GM19463 (cell line): ENCODE measurements around the gene HOXA6.

ENCODE experiments used
- ATAC-seq: cut with Tn5 transposase; IDR thresholded peaks from one replicate; pipeline ENCODE4 v1.9.1; 2021; ENCODE audit warnings: mild to moderate bottlenecking, moderate library complexity; ENCODE audit not compliant: unreplicated experiment

The HOXA6 gene

DNA sequence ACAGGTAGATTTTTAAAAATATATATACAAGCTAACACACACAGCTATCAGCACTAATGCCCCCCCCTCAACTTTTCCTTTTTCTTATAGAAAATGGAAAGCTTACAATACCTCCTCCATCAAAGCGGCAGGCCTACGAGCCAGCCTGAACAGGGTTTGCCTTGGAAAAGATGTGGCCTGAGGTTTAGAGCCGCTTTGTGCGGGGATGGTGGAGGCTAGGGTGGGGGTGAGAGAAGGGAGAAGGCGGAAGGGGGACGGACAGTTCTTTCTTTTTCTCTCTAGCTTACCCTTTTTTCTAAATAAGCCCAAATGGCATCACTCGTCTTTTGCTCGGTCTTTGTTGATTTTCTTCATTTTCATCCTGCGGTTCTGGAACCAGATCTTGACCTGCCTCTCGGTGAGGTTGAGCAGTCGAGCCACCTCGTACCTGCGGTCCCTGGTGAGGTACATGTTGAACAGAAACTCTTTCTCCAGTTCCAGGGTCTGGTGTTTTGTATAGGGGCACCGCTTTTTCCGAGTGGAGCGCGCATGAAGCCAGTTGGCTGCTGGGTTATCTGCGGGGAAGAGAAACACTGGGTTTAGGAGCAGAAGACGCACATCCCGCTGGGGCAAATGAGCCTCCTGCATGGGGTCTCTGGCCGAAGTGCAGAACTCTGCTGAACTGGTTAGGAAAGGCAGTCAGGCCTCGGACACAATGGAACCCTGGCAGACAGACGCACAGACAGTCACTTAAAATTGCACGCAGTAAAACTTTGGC is 15.9 kb upstream of the HOXA6 start:
- no peak for ATAC-seq

DNA sequence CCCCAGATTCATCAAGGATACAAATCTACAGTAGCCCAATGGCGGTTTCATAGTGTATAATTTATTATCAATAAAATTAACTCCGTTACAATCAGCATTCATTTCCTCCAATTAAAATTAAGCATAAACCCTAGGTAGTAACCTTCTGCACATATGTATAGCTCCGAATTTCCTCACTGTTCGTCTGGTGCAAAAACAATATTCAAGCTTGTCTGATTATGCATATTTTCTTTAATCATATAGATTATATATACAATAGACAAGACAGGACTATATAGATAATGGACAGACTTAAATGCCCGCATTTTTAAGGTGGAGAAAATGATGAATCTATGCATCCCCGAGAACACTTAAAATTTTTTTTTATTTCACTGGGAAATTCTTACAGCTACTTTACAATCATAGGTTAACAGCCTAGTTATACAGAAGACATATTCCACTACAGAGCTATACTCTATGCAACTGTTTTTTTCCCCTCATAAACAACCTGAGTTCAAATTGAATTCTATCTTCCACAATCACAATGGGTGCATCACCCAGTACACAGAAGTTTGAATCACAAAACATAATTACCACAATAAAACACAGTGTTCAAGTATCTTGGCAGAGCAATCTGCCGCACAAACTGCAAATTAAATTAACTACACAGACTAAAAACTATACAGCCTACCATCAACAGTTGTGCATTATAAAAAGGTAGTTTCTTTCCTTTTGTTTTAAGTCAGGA is 15.2 kb upstream of the HOXA6 start:
- no peak for ATAC-seq

DNA sequence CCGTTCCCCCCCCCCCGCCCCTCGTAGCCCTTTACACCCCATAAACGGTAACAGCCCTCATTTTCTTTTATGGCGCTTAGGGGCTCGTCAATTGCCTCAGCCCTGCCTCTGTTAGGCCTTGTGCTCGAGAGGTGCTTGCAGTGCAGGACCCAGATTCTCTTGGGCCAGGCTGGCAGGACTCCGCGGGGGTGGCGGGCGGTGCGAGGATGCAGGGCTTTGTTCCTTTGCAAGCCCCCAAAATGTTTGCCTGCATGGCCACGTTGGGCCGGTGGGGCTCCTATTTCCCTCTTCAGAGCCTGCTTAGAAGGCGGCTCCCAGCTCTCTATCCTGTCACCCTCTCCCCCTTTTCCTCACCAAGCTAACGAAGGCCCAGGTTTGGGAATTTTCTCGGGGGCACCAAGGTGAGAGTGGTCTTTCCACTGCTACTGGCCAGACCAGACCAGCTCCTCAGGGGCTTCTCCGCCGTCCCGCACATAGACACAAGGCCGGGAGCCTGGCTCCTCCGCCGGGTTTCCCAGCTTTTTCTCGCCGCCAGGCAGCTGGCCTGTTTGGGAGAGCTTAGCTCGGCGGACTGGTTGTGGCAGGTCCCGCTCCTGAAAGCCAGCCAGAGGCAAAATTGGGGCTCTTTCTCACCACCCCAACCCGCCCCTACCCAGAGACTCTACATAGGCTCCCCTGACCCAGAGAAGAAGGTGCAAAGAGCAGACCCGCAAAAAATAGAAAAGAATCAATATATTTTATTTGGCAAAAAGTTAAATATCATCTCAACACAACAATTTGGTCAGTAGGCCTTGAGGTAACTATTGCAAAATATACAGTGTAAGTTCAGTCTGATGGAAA is 14.4 kb upstream of the HOXA6 start:
- ATAC-seq, result no peak

DNA sequence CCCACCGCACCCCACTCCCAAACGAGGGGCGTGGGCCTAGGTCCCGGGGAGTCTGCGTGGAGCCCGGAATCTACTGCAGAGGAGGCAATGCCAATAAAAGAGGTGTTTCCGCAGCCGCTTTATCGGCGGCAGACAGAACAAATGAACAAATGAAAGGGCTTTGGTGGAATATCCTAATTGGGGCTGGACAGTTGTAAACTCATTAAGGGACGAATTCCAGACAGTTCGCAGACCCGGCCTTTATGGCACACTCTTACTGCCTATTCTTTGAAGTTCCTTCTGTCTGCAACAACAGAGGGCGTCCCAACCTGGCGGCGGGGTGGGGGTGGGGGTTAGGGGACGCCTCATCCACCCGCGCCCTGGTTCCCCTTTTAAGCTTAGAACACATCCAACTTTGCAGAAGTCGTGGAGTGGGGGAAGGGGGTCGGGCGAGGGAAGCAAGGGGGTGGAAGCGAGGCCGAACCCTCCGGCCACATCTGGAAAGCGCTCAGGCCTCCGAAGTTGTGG is 13.7 kb upstream of the HOXA6 start:
- no peak for ATAC-seq

DNA sequence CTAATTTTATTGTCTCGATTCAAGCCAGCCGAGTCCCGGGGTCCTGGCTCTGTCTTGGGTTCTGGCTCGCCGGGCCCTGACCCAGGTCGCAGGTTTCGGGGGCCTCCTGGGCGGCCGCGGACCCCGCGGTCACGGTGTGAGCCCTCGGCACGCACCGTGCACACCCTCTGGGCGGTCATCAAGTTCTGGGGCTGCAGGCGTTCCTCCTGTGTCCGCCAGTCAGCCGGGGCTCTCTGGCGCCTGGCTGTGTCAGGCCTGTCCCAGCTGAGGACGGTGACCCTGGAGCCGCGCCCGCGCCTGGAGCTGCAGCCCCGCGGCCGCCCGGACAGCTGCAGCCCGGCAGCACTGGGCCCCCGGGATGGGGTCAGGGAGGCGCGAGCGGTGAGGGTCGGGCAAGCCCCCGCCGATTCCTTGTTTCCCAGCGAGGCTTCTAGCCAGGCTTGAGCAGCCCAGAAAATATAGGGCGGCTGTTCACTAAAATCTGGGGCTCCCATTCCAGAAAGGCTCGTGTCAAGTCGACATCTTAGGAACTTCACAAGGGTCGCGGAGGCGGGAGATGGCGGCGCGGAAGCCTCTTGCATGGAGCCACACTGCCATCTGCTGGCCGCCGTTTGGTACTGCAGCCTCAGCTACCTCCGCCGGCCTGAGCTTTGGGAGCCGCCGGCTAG is 13.1 kb upstream of the HOXA6 start:
- ATAC-seq, result peak; percentile 62

DNA sequence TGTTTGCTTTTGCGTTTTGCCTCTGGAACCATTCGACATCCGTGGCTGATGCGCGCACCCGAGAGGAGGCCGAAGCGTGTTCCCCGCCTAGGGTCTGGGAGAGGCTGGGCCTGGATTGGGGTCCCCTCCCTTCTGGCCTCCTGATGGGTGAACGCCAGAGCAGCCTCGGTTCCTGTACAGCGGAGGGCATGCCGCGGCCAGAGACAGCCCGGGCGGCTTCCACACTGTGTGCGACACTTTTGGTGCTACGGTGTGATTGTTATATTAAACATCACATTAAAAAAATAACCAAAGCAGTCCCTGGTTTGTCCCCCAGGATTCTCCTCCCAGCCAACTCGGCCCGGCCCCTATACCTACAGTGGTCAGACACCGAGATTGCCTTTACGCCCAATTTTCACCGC is 12.6 kb upstream of the HOXA6 start:
- no peak for ATAC-seq

DNA sequence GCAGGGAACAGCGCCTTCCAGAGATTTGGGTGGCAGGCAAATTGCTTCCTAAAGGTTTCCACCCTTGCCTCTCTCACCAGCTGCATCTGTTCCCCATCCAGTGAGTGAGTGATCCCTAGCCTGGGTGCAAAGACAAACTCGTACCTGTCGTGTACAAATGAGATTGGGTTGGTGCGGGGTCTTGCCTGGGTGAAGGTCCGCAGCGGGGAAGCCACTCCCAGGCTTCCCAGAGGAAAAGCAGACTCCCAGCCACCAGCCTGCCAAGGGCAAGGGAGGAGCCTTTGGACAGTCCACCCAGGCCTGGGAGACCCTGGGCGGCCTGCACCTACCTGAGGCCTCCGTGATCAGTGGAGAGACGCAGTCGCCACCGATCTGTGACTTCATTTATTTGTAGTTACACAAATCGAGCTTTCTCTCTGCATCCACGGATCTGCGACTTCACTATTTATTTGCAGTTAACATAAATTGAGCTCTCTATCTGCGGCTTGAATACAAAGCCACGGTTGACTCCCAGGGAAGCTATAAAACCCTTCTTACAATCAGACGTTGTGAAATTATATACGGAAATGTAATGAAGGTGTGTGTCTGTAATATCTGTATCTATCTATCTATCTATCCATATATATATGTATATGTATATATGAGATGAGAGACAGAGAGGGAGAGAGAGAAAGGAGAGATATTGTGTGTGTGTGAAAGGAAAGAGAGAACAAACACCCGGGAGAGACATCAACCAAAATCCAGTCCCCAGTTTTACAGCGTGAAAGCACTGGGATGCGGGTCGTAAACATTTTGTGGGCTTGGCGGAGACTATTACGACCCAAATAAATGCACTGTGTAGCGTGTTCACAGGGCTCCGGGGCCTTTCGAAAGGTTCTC is 11.9 kb upstream of the HOXA6 start:
- ATAC-seq, result no peak

DNA sequence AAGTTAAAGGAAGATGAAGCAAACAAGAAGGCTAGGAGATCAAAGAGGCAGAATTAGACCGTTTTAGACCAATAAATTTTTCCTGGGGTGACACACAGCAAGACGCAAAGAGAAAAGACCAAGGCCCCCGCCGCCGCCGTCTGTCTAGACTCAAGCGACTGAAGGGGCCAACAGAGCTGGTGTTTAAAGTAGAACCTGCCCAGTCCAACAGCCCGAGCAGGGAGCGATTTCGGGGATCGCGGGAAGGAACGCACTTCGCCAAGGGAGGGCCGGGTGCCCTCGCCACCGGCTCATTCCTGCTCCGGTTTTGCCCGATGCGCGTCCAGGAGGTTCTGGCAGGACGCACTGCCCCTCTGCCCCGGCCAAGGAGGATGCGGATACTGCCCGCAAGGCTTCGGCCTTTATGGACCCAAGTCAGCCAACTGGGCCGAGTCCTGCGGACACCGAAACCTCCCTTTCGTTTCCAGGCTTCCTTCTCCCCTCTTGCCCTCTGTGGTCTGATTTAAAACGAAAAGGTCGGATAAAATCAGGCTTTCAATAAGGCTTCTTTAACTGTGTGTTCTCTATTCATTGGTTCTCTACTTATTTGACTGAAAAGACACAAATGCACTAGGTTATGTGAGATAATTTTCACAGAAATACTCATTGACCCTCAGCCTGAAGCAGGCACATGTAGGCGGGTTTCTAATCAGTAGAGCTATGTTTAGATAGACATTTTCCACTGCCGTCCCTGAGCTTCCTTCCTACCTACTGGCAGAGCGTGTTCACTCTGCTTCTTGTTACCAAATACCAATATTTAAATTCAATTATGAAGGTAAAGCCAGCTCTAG is 11.1 kb upstream of the HOXA6 start:
- no peak for ATAC-seq

DNA sequence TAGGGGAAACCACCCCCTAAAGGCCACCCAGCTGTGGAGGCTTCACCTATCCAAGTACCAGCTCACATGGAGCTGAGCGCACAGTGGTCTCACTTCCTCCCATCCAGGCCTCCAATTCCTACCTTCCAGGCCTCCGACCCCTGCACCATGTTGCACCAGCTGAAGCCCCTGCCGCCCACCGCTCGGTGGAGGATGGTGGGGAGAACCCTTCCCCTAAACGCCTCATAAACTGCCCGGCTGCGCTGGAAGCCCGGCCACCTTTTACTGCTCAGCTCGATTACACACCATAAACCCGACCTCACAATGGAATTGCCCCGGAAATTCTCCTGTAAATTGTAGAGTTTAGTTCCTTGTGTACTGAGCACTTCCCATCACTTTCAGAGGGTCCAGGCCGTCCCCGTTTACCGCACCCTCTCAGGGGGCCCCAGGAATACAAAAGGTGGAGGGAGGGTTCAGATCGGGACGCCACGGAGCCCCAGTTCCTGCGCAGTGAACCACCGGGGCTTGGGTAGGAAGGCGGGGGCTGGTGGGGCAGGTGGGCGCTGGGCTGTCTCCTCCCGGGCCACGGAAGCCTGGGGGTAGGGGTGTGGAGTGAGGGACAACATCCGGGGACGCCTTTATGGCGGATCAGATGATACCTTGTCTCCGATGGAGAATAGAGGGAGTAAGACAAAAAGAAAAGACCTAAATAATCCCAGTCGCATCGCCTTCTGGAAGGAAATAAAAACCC is 10.3 kb upstream of the HOXA6 start:
- no peak for ATAC-seq

DNA sequence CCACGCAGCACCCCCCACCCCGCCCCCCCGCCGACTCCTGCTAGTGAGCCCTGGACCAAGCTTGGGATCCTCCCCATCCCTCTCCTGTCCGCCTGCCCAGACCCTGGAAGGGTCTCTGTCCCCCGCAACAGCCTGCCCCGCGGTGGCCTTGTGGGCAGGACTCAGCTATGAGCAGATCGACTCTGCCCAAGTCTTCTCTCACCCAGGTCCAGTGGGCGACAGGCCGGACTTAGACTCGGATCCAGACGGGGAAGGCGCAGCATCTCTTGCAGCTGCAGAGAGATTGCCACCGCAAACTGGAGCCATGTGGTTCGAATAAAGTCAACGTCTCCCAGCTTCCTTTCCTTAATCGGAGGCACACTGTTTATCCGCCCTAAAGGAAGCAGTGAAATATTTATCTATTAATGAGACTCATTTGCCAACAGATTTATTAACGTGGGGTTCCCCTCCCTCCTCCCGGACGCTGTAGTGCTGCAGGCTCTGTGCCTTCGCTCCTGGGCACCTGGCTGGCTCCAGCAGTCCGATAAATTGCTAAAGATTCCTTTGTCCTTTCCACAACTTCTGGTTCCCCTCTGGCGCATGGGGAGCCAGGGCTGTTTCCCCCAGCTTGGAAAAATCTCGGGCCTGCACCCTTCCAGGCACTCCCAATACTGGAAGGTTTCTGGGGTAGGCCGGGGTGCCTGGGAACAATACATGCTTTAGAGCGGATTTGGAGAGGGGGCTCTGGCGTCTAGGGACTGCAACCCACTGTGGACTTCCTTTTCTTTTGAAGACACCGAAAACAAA is 9.5 kb upstream of the HOXA6 start:
- no peak for ATAC-seq

DNA sequence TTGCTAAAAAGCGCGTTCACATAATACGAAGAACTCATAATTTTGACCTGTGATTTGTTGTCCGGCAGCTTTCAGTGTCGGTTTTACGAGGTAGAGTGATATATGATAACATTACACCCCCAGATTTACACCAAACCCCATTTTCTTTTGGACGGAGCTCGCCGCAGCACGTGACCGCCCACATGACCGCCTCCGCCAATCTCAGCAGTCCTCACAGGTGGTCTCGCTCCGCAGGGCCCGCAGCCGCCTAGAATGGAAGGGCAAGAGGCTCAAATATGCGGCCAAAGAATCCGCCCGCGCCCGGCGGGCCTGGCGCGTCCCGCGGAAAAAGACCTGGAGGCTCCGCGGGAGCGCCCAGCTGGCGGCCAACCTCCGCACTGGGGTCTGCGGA is 8.9 kb upstream of the HOXA6 start, which contains the start of gene HOXA7:
HOXA7 (minus strand) TSS at position 168 of the 391 bp plus-strand sequence; CDS start at position 38, 130 bp downstream.
- ATAC-seq, result no peak

DNA sequence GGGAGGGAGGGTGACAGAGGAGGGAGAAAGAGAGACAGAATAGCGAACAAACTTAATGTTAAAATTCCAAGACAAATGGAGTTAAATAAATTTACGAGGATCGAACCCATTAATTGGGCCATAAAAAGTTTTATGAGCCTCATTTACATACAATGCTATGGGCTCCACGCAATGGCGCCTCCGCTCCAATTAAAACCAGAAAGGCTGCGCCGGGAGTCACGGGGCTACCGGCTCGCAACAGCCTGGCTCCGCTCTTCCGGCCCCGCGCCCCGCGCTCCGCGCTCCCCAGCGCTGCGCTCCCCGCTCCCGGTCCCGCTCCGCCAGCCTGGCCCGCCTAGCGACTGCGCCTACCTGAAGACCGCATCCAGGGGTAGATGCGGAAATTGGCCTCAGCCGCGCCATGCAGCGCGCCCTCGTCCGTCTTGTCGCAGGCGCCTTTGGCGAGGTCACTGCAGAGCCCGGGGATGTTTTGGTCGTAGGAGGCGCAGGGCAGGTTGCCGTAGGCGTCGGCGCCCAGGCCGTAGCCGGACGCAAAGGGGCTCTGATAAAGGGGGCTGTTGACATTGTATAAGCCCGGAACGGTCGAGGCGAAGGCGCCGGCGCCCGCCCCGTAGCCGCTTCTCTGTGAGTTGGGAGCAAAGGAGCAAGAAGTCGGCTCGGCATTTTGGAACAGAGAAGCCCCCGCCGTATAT is 8.4 kb upstream of the HOXA6 start:
- ATAC-seq, result no peak

DNA sequence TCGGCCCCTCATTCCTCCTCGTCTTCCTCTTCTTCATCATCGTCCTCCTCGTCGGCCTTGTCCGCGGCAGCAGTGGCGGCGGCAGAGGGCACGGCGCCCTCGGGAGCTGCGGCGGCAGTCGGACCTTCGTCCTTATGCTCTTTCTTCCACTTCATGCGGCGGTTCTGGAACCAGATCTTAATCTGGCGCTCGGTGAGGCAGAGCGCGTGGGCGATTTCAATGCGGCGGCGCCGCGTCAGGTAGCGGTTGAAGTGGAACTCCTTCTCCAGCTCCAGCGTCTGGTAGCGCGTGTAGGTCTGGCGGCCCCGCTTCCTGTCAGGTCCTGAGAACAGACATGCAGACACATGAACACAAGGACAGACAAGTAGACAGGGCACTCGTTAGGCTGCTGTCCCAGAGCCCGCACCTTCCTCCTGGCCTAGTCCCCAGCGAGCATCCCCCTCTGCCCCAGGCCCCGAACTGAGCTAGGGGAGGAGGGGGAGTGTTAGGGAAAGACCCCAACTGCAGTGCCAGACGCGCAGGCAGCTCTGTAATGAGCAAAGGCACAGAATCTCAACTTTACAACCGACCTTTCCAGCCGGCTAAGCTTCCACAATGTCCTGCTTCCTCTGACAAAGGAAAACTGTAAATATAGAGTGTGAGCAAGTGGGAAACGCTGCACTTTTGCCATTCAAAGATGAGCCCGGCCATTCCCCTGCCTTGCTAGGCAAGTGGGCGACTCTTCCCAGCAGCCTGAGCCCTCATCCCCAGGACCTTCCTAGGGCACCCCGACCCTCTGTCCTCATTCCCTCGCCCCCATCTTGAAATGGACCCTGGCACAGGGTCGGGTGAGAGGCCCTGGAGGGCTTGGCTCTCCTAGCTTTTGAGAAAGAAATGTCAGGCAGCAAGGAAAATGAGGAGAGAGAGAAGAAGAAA is 7.6 kb upstream of the HOXA6 start:
- no peak for ATAC-seq

DNA sequence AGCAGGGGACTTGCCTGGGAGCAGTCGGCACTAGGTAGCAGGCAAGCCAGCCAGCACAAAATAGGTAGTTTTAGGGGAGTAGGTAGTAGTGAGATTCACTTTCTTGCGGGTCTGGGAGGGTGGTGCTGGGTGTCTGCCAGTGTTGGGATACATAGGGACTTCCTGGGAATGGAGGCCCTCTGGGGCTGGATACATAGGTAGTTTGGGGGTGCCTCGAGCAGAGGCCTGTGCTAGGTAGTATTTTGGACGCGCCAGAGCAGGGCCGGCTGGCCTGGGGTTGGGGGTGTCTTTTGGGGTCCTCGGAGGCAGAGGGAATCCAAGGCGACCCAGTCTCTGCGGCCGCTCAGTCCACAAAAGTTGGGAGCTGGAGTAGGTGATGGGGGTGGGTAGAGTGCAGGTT is 6.8 kb upstream of the HOXA6 start:
- ATAC-seq, result no peak

DNA sequence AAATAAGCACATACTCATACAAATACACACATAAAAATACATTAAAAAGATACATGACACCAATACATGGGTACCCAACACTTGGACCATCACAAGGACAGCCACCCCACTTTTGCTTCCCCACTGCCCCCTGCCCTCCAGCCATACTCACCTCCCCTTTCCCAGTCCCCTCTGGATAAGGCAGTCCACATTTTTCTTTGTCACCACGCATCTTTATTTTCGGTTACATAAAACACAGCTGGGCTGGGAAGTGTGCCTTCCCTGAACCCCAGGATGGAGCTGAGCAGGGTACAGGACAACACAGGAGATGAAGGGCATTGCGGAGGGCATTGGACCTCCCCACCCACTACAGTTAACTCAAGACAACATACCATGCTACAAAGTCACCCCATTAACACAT is 6.0 kb upstream of the HOXA6 start:
- ATAC-seq, result no peak
